OCI-LY7 (cell line): ENCODE measurements around the gene DDAH1. TPM values are rescaled to one million over a fixed set of nuclear protein-coding genes. Genes with fewer than 3 reads are reported as not detected.

Source experiments
- BruUV-seq: library from RNA; stranded (reverse); fragments of 400-500 nt; replicated peaks from 2 replicates; lab custom pipeline; 2021; lab: Mats Ljungman, UMichigan
- CTCF ChIA-PET: fragments of 300-600 bp; sonication (Branson Sonifier 250); formaldehyde crosslinking; loops from one replicate; lab custom pipeline; 2022; ENCODE audit warnings: antibody characterized with exemption; ENCODE audit not compliant: unreplicated experiment; lab: Charles Lee
- POLR2A ChIA-PET: fragments of 300-600 bp; sonication (Branson Sonifier 250); formaldehyde crosslinking; loops from one replicate; lab custom pipeline; 2022; ENCODE audit warnings: antibody characterized with exemption; lab: Charles Lee
- DNase-seq: peaks from one replicate; pipeline ENCODE4 v3.0.0-alpha.2; 2015; ENCODE audit warnings: low spot score
- H2AFZ ChIP-seq: fragments of 200-600 bp; sonication (generic), shearing (Covaris generic); 2 replicates; pipeline ENCODE4 v1.6.1; 2014; ENCODE audit warnings: mild to moderate bottlenecking, antibody characterized with exemption, low read length, moderate library complexity
- H3K27ac ChIP-seq: fragments of 200-600 bp; sonication (generic); 2 replicates; pipeline ENCODE4 v1.5.1; 2014; ENCODE audit warnings: mixed run types, low read depth, mild to moderate bottlenecking, moderate library complexity, low read length, inconsistent platforms; ENCODE audit not compliant: poor library complexity, severe bottlenecking
- H3K36me3 ChIP-seq: fragments of 200-600 bp; sonication (generic); 2 replicates; pipeline ENCODE4 v1.6.1; 2014; ENCODE audit warnings: mild to moderate bottlenecking, antibody characterized with exemption, low read length, moderate library complexity, mixed read lengths; ENCODE audit not compliant: insufficient read depth
- H3K4me1 ChIP-seq: fragments of 200-600 bp; sonication (generic); 2 replicates; pipeline ENCODE4 v1.5.1; 2014; ENCODE audit warnings: mild to moderate bottlenecking, low read length; ENCODE audit not compliant: insufficient read depth, poor library complexity, severe bottlenecking
- H3K4me2 ChIP-seq: fragments of 200-600 bp; sonication (generic); 2 replicates; pipeline ENCODE4 v1.6.1; 2014; ENCODE audit warnings: mild to moderate bottlenecking, low read length
- H3K4me3 ChIP-seq: fragments of 200-600 bp; sonication (generic); 2 replicates; pipeline ENCODE4 v1.5.1; 2014; ENCODE audit warnings: mild to moderate bottlenecking, low read depth, low read length; ENCODE audit not compliant: poor library complexity, severe bottlenecking
- H3K79me2 ChIP-seq: fragments of 200-600 bp; sonication (generic); 2 replicates; pipeline ENCODE4 v1.6.1; 2016; ENCODE audit warnings: low read depth, mild to moderate bottlenecking, low read length, moderate library complexity, mixed read lengths; ENCODE audit not compliant: insufficient read depth
- H3K9me2 ChIP-seq: fragments of 200-600 bp; sonication (generic); 2 replicates; pipeline ENCODE4 v1.6.1; 2016; ENCODE audit warnings: mild to moderate bottlenecking, low read length, mixed read lengths; ENCODE audit not compliant: insufficient read depth
- H3K9me3 ChIP-seq: fragments of 200-600 bp; sonication (generic); 2 replicates; pipeline ENCODE4 v1.6.1; 2014; ENCODE audit warnings: mild to moderate bottlenecking, mixed run types, low read length, mixed read lengths
- H4K20me1 ChIP-seq: fragments of 200-600 bp; sonication (generic); 2 replicates; pipeline ENCODE4 v1.6.1; 2014; ENCODE audit warnings: mild to moderate bottlenecking, antibody characterized with exemption, low read length, moderate library complexity, mixed read lengths; ENCODE audit not compliant: insufficient read depth
- EZH2phosphoT487 ChIP-seq: fragments of 200-600 bp; sonication (generic); IDR thresholded peaks from 2 replicates; pipeline ENCODE4 v1.6.1; 2018; ENCODE audit warnings: low read depth, borderline replicate concordance, mild to moderate bottlenecking, mixed run types, antibody characterized with exemption, low read length, moderate library complexity, mixed read lengths
- intact Hi-C: fragments of 100-400 bp; cut with micrococcal nuclease; formaldehyde crosslinking; loops from one replicate; pipeline ENCODE4 v1.10.0; 2022; ENCODE audit not compliant: unreplicated experiment
- total RNA-seq, 2 experiments: library from RNA; depleted of rRNA in 1 of 2; stranded (reverse); fragments of >200 nt in 1 of 2; shearing (Covaris generic) in 1 of 2; gene quantifications; 2 replicates each; pipeline ENCODE4 v1.2.3, GENCODE V29; 2014 to 2022
- TF ChIP-seq, protein P1 (sequence below): fragments of 200-600 bp; sonication (generic); conservative IDR thresholded peaks from 2 replicates; pipeline ENCODE4 v1.5.1; 2014; ENCODE audit warnings: mild to moderate bottlenecking, antibody characterized with exemption, low read length, moderate library complexity, mixed read lengths

The DDAH1 gene
- total RNA-seq, 2 experiments from 2014 or later = not detected

DNA sequence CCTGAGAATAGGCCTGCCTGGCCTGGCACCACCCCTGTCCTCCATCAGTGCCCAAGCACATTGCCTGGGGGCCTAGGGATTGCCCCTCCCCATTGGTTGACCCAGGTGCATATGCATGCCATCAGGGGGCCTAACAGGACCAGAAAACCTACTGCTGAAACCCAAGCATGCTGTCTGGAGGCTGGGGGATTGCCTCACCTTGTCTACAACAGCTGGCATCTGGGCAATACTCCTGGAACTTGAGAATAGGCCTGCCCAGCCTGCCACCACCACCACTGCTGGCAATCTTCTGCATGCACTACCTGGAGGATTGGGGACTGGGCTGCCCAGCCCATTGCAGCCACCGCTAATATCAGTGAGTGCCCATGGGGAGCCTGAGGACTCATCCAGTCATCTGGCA lies 132.4 kb downstream of the DDAH1 start:
- Histone ChIP-seq H3K4me3 (no peak overlapping the region), H3K79me2 (no peaks in the 10 kb centered on the region), H3K27ac (no peak overlapping the region), H3K36me3 (no peaks in the 10 kb centered on the region), H3K9me2 (no peaks in the 10 kb centered on the region), H3K4me2 (no peak overlapping the region), H3K4me1 (no peaks in the 10 kb centered on the region), H3K9me3 (no peaks in the 10 kb centered on the region), H2AFZ (no peak overlapping the region), H4K20me1 (no peaks in the 10 kb centered on the region)
- TF ChIP-seq, protein P1, sequence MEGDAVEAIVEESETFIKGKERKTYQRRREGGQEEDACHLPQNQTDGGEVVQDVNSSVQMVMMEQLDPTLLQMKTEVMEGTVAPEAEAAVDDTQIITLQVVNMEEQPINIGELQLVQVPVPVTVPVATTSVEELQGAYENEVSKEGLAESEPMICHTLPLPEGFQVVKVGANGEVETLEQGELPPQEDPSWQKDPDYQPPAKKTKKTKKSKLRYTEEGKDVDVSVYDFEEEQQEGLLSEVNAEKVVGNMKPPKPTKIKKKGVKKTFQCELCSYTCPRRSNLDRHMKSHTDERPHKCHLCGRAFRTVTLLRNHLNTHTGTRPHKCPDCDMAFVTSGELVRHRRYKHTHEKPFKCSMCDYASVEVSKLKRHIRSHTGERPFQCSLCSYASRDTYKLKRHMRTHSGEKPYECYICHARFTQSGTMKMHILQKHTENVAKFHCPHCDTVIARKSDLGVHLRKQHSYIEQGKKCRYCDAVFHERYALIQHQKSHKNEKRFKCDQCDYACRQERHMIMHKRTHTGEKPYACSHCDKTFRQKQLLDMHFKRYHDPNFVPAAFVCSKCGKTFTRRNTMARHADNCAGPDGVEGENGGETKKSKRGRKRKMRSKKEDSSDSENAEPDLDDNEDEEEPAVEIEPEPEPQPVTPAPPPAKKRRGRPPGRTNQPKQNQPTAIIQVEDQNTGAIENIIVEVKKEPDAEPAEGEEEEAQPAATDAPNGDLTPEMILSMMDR = no peak
- no peak for TF ChIP-seq EZH2phosphoT487
- CTCF ChIA-PET = no interaction called here
- no TSS peak for BruUV-seq
- POLR2A ChIA-PET = no interaction called here
- no peak for DNase-seq
- intact Hi-C loops = no loop called here

DNA sequence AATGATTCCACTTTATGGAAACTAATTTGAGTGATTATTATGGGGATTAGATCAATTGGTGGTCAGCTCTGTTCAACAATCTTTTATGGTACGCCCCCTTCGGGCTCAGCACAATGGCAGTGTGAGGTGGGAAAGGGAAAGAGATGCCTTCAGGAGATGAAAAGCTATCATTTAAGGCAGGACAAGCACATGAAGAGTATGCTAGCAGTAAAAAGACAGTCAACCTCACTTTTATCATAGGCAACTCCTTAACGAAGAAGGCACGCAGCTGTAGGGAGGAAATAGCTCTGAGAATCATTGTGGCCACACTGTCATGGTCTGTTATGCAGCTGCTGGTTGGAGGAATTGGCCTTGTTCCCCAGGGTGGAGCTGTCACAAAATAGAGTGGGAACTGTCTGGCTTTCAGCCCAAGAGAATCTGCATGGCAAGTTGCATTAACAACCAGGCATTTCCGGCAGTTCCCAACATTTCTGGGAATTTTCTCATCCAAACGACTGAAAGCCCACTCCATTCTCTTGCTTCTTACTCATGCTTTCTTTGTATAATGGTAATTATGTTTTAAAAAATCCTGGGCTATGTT lies 134.2 kb downstream of the DDAH1 start:
- ChIA-PET CTCF (no interaction called here), POLR2A (interaction anchor here (0.6 kb wide), 1 partner anchor 58 kb away, joined by 3 read pairs; no protein-coding TSS in a partner anchor)
- H3K4me3 ChIP-seq = no peak overlapping the region
- no peak overlapping the region for H3K27ac ChIP-seq
- intact Hi-C loops = no loop called here
- no peaks in the 10 kb centered on the region for H3K9me3 ChIP-seq
- TF ChIP-seq EZH2phosphoT487 = no peak
- TF ChIP-seq, protein P1 = no peak
- H2AFZ ChIP-seq = no peak overlapping the region
- H3K4me2 ChIP-seq = no peak overlapping the region
- no TSS peak for BruUV-seq
- H3K4me1 ChIP-seq = no peaks in the 10 kb centered on the region
- DNase-seq = no peak
- H3K9me2 ChIP-seq = no peaks in the 10 kb centered on the region
- no peaks in the 10 kb centered on the region for H3K36me3 ChIP-seq
- no peaks in the 10 kb centered on the region for H3K79me2 ChIP-seq
- H4K20me1 ChIP-seq = no peaks in the 10 kb centered on the region

DNA sequence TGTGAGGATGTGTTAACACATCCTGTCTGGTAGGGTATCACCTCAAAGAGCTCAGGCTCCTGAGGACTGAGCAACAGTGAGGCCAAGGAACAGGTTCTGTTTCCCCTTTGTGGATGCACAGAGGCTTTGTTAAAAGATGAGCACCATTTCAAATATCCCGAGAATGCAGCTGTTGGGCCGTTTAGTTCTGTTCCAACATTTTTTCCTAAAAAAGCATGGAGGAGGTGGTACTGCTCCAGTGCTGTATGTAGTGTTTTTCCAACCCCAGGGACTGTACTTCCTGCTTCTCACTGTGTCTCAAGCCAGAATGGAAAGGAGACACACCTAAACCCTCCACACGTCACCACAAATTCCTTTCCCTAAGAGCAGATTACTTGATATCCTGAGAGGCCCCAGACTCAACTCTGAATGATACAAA lies 134.7 kb downstream of the DDAH1 start:
- H3K4me2 ChIP-seq = no peak overlapping the region
- TF ChIP-seq, protein P1 = no peak
- TF ChIP-seq EZH2phosphoT487 = no peak
- no peaks in the 10 kb centered on the region for H4K20me1 ChIP-seq
- no peaks in the 10 kb centered on the region for H3K9me2 ChIP-seq
- no peaks in the 10 kb centered on the region for H3K9me3 ChIP-seq
- no peak for DNase-seq
- no TSS peak for BruUV-seq
- no peak overlapping the region for H2AFZ ChIP-seq
- H3K79me2 ChIP-seq = no peaks in the 10 kb centered on the region
- ChIA-PET CTCF (no interaction called here), POLR2A (no interaction called here)
- intact Hi-C loops = no loop called here
- no peaks in the 10 kb centered on the region for H3K4me1 ChIP-seq
- no peak overlapping the region for H3K27ac ChIP-seq
- H3K36me3 ChIP-seq = no peaks in the 10 kb centered on the region
- no peak overlapping the region for H3K4me3 ChIP-seq
